K562 (cell line): ENCODE results near the gene ABCA4. TPM values are rescaled to one million over a fixed set of nuclear protein-coding genes. Genes with fewer than 3 reads are reported as not detected.

Source experiments
- DDX20 ChIP-seq: fragments of 450-650 bp; IDR thresholded peaks from 2 replicates; pipeline ENCODE4 v1.6.1; 2016; ENCODE audit warnings: missing genetic modification characterization, low read depth, mild to moderate bottlenecking, missing compliant biosample characterization, moderate library complexity
- HDAC2 ChIP-seq: fragments of 450-650 bp; IDR thresholded peaks from 2 replicates; pipeline ENCODE4 v1.6.1; 2016; ENCODE audit warnings: mild to moderate bottlenecking
- NRF1 ChIP-seq, 2 experiments: fragments of 450-650 bp; IDR thresholded peaks in 1 of 2; conservative IDR thresholded peaks in 1 of 2; 2 replicates each; pipeline ENCODE4 v1.6.1; 2014; ENCODE audit warnings: mild to moderate bottlenecking in 2 of 2
- ZBTB1 ChIP-seq: sonication (generic); formaldehyde crosslinking; IDR thresholded peaks from 2 replicates; pipeline ENCODE4 v1.8.1; 2023; ENCODE audit warnings: missing genetic modification reagents, low read depth, mild to moderate bottlenecking, borderline replicate concordance
- ZNF140 ChIP-seq: fragments of 250-450 bp; sonication (Bioruptor Pico); IDR thresholded peaks from 2 replicates; pipeline ENCODE4 v1.8.0; 2021; ENCODE audit warnings: moderate library complexity, mild to moderate bottlenecking, inconsistent platforms
- ZNF146 ChIP-seq: IDR thresholded peaks from one replicate; pipeline ENCODE4 v1.6.1; 2018; ENCODE audit warnings: missing compliant biosample characterization; ENCODE audit not compliant: unreplicated experiment
- ZNF232 ChIP-seq: sonication (generic); formaldehyde crosslinking; IDR thresholded peaks from 2 replicates; pipeline ENCODE4 v1.8.0; 2022; ENCODE audit warnings: mild to moderate bottlenecking, missing genetic modification reagents
- ZNF324 ChIP-seq: fragments of 250-450 bp; sonication (Bioruptor Pico); IDR thresholded peaks from 2 replicates; pipeline ENCODE4 v1.4.0; 2020; ENCODE audit warnings: mild to moderate bottlenecking
- polyA plus RNA-seq, 8 experiments: library from polyadenylated mRNA; depleted of rRNA in 4 of 8; stranded (reverse) in 5 of 8; unstranded in 3 of 8; fragments of >200 nt; fragmentation: Nextera tagmentation in 2 of 8; fragmentation: Illumina TruSeq in 1 of 8; extraction: Ambion mirVana in 2 of 8; extraction: Trizol in 1 of 8; gene quantifications; 2 replicates each; pipeline versions ENCODE4 v1.2.1 to v1.2.3, GENCODE V29; 2011 to 2014; ENCODE audit warnings: inconsistent platforms in 1 of 8, missing spikeins in 1 of 8
- total RNA-seq, 7 experiments: library from RNA; depleted of rRNA in 6 of 7; stranded (reverse); fragments of >200 nt in 6 of 7; fragmentation: Illumina TruSeq in 2 of 7; extraction: Trizol in 2 of 7; gene quantifications; 2 replicates each; pipeline versions ENCODE4 v1.2.1 to v1.2.3, GENCODE V29; 2011 to 2021; ENCODE audit warnings: low replicate concordance in 1 of 7
- TF ChIP-seq, protein P1 (sequence below): fragments of 450-650 bp; IDR thresholded peaks from 2 replicates; pipeline ENCODE4 v1.6.1; 2014; ENCODE audit warnings: low read depth, mild to moderate bottlenecking, moderate library complexity, borderline replicate concordance
- TF ChIP-seq, protein P2 (sequence below): sonication (generic); formaldehyde crosslinking; IDR thresholded peaks from 2 replicates; pipeline ENCODE4 v1.8.0; 2022; ENCODE audit warnings: missing genetic modification reagents, mild to moderate bottlenecking, borderline replicate concordance
- TF ChIP-seq, protein P3 (sequence below), 2 experiments: fragments of 450-650 bp in 1 of 2; sonication (generic) in 1 of 2; formaldehyde crosslinking in 1 of 2; IDR thresholded peaks in 1 of 2; conservative IDR thresholded peaks in 1 of 2; 2 replicates each; pipeline versions ENCODE4 v1.6.1 to v1.8.1; 2016 to 2023; ENCODE audit warnings: mild to moderate bottlenecking in 2 of 2, moderate library complexity in 2 of 2, inconsistent platforms in 1 of 2, missing genetic modification reagents in 1 of 2
- TF ChIP-seq, protein P4 (sequence below): fragments of 250-450 bp; sonication (Bioruptor Pico); IDR thresholded peaks from 2 replicates; pipeline ENCODE4 v1.5.0; 2020; ENCODE audit warnings: mild to moderate bottlenecking
- TF ChIP-seq, protein P5 (sequence below): sonication (generic); formaldehyde crosslinking; IDR thresholded peaks from 2 replicates; pipeline ENCODE4 v1.8.0; 2023; ENCODE audit warnings: mild to moderate bottlenecking, missing genetic modification reagents
- TF ChIP-seq, protein P6 (sequence below): sonication (generic); formaldehyde crosslinking; IDR thresholded peaks from 2 replicates; pipeline ENCODE4 v1.8.1; 2022; ENCODE audit warnings: missing genetic modification reagents

The ABCA4 gene
- total and polyA plus RNA-seq, 9 of the 15 experiments (the other 6 are each of a cell fraction or from before 2014, with no cell fraction given), result 0.01 to 0.04 TPM; not detected in 7

DNA sequence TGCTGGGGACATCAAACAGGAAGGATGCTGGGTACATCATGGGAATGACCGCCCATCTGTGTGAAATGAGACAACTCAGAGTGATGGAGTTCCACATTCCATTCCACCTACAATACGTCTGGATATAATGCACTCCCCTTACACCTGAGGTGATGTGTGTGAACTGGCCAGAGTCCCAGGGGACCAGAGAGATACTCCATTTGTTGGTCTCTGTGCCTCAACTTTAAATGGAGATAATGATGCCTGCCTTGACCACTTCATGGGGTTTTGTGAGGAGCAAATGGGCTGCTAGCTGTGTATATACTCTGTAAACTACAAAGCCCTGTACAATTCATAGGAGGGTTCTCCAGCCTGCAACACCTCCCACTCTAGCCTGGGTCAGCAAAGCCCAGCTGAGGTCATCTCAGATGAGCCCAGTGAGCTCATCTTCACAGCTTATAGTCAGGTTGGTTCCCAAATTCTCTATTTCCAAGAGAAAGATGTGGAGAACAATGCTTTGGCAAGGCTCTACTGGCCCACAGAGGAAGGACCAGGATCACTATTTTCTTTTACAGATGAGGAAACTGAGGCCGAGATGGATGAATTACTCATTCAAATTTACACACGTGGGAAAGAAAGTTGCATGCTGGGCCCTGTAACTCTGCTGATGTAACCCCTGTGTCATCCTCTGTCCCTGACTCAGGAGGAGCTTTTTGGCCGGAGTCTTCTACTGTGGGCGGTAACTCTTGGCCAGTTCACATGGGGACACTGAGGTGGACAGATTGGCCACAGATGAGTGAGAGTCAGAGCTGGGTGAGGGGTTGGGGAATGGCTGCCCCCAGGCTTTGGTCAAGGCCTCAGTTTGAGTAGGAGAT, 106.1 kb downstream of the ABCA4 start (continued):
- TF ChIP-seq, protein P1, sequence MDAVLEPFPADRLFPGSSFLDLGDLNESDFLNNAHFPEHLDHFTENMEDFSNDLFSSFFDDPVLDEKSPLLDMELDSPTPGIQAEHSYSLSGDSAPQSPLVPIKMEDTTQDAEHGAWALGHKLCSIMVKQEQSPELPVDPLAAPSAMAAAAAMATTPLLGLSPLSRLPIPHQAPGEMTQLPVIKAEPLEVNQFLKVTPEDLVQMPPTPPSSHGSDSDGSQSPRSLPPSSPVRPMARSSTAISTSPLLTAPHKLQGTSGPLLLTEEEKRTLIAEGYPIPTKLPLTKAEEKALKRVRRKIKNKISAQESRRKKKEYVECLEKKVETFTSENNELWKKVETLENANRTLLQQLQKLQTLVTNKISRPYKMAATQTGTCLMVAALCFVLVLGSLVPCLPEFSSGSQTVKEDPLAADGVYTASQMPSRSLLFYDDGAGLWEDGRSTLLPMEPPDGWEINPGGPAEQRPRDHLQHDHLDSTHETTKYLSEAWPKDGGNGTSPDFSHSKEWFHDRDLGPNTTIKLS, result 0 out of 2 replicates have a peak, but pooled peaks have one; percentile 27
- TF ChIP-seq ZBTB1 (CRISPR knock-in tag) (no peak), ZNF140 (no peak), HDAC2 (no peak), ZNF146 (no peak), ZNF324 (CRISPR knock-in tag) (no peak), NRF1 (conservative IDR thresholded peaks at IDR 0.05 in 1 of 2, IDR thresholded peaks at IDR 0.05 in 1 of 2) (peak; percentile 15 to 18; a peak in 1 of 4 replicates), DDX20 (tag) (peak; percentile 73), ZNF232 (no peak)
- TF ChIP-seq, protein P2, sequence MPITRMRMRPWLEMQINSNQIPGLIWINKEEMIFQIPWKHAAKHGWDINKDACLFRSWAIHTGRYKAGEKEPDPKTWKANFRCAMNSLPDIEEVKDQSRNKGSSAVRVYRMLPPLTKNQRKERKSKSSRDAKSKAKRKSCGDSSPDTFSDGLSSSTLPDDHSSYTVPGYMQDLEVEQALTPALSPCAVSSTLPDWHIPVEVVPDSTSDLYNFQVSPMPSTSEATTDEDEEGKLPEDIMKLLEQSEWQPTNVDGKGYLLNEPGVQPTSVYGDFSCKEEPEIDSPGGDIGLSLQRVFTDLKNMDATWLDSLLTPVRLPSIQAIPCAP (CRISPR knock-in tag), result no peak
- TF ChIP-seq, protein P3, sequence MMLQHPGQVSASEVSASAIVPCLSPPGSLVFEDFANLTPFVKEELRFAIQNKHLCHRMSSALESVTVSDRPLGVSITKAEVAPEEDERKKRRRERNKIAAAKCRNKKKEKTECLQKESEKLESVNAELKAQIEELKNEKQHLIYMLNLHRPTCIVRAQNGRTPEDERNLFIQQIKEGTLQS (IDR thresholded peaks at IDR 0.05), result peak; percentile 97
- TF ChIP-seq, protein P3 (CRISPR knock-in tag; conservative IDR thresholded peaks at IDR 0.05), result no peak
- TF ChIP-seq, protein P4, sequence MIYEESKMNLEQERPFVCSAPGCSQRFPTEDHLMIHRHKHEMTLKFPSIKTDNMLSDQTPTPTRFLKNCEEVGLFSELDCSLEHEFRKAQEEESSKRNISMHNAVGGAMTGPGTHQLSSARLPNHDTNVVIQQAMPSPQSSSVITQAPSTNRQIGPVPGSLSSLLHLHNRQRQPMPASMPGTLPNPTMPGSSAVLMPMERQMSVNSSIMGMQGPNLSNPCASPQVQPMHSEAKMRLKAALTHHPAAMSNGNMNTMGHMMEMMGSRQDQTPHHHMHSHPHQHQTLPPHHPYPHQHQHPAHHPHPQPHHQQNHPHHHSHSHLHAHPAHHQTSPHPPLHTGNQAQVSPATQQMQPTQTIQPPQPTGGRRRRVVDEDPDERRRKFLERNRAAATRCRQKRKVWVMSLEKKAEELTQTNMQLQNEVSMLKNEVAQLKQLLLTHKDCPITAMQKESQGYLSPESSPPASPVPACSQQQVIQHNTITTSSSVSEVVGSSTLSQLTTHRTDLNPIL (CRISPR knock-in tag), result no peak
- TF ChIP-seq, protein P5, sequence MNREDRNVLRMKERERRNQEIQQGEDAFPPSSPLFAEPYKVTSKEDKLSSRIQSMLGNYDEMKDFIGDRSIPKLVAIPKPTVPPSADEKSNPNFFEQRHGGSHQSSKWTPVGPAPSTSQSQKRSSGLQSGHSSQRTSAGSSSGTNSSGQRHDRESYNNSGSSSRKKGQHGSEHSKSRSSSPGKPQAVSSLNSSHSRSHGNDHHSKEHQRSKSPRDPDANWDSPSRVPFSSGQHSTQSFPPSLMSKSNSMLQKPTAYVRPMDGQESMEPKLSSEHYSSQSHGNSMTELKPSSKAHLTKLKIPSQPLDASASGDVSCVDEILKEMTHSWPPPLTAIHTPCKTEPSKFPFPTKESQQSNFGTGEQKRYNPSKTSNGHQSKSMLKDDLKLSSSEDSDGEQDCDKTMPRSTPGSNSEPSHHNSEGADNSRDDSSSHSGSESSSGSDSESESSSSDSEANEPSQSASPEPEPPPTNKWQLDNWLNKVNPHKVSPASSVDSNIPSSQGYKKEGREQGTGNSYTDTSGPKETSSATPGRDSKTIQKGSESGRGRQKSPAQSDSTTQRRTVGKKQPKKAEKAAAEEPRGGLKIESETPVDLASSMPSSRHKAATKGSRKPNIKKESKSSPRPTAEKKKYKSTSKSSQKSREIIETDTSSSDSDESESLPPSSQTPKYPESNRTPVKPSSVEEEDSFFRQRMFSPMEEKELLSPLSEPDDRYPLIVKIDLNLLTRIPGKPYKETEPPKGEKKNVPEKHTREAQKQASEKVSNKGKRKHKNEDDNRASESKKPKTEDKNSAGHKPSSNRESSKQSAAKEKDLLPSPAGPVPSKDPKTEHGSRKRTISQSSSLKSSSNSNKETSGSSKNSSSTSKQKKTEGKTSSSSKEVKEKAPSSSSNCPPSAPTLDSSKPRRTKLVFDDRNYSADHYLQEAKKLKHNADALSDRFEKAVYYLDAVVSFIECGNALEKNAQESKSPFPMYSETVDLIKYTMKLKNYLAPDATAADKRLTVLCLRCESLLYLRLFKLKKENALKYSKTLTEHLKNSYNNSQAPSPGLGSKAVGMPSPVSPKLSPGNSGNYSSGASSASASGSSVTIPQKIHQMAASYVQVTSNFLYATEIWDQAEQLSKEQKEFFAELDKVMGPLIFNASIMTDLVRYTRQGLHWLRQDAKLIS (CRISPR knock-in tag), result no peak
- TF ChIP-seq, protein P6, sequence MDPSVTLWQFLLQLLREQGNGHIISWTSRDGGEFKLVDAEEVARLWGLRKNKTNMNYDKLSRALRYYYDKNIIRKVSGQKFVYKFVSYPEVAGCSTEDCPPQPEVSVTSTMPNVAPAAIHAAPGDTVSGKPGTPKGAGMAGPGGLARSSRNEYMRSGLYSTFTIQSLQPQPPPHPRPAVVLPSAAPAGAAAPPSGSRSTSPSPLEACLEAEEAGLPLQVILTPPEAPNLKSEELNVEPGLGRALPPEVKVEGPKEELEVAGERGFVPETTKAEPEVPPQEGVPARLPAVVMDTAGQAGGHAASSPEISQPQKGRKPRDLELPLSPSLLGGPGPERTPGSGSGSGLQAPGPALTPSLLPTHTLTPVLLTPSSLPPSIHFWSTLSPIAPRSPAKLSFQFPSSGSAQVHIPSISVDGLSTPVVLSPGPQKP, result no peak
